H1 (cell line): ENCODE results near the gene SLC16A9. TPM values are rescaled to one million over a fixed set of nuclear protein-coding genes. Genes with fewer than 3 reads are reported as not detected.

Experiments
- CTCF ChIA-PET: fragments of 300-600 bp; sonication (Branson Sonifier 250); formaldehyde crosslinking; loops from one replicate; lab custom pipeline; 2021; ENCODE audit not compliant: partially characterized antibody; lab: Charles Lee
- POLR2A ChIA-PET: fragments of 300-600 bp; sonication (Branson Sonifier 250); formaldehyde crosslinking; loops from one replicate; lab custom pipeline; 2021; ENCODE audit warnings: inconsistent platforms; ENCODE audit not compliant: partially characterized antibody; lab: Charles Lee
- DNase-seq, 2 experiments: peaks; one replicate each; pipeline versions ENCODE4 v3.0.0 to v3.0.0-alpha.2; 2010 to 2022; ENCODE audit warnings: low spot score in 2 of 2, low read depth in 1 of 2, mixed read lengths in 1 of 2
- FAIRE-seq: peaks from 2 replicates; lab custom pipeline; 2011; peaks lifted over from hg19 to GRCh38; lab: Jason Lieb, UNC
- H2AFZ ChIP-seq: 2 replicates; pipeline ENCODE4 v1.8.1; 2012; ENCODE audit warnings: low read length, inconsistent platforms
- H2AK5ac ChIP-seq: 2 replicates; pipeline ENCODE4 v1.6.1; 2013; ENCODE audit warnings: low read depth, low read length
- H2BK120ac ChIP-seq: replicated peaks from 2 replicates; pipeline ENCODE3; 2013; ENCODE audit warnings: low read depth, low read length, inconsistent platforms
- H2BK12ac ChIP-seq: 2 replicates; pipeline ENCODE4 v1.6.1; 2013; ENCODE audit warnings: low read depth, low read length
- H2BK15ac ChIP-seq: 2 replicates; pipeline ENCODE4 v1.6.1; 2013; ENCODE audit warnings: low read length
- H2BK20ac ChIP-seq: 2 replicates; pipeline ENCODE4 v1.6.1; 2013; ENCODE audit warnings: low read length
- H2BK5ac ChIP-seq: 2 replicates; pipeline ENCODE4 v1.6.1; 2013; ENCODE audit warnings: low read depth, low read length
- H3K14ac ChIP-seq: 2 replicates; pipeline ENCODE4 v1.6.1; 2013; ENCODE audit warnings: inconsistent platforms; ENCODE audit not compliant: insufficient read length
- H3K18ac ChIP-seq: 2 replicates; pipeline ENCODE4 v1.6.1; 2013; ENCODE audit warnings: low read length; ENCODE audit errors: extremely low read depth
- H3K23ac ChIP-seq: 2 replicates; pipeline ENCODE4 v1.6.1; 2013; ENCODE audit warnings: inconsistent platforms; ENCODE audit not compliant: insufficient read length
- H3K23me2 ChIP-seq: 2 replicates; pipeline ENCODE4 v1.6.1; 2013; ENCODE audit warnings: low read depth, low read length
- H3K27ac ChIP-seq: 2 replicates; pipeline ENCODE4 v1.6.1; 2011; ENCODE audit warnings: low read depth, low read length, inconsistent platforms
- H3K27me3 ChIP-seq, 4 experiments: replicated peaks in 1 of 4; 1 replicate in 1 of 4; 2 replicates in 3 of 4; pipeline versions ENCODE4 v1.6.1 to v1.8.1; 2011 to 2013; ENCODE audit warnings: low read length in 3 of 4, mild to moderate bottlenecking in 3 of 4, inconsistent platforms in 2 of 4, mixed read lengths in 2 of 4, moderate library complexity in 1 of 4; ENCODE audit not compliant: control insufficient read depth in 3 of 4, insufficient read depth in 3 of 4; ENCODE audit errors: extremely low read depth in 1 of 4
- H3K36me3 ChIP-seq, 4 experiments: 2 replicates each; pipeline versions ENCODE4 v1.6.1 to v1.8.1; 2011 to 2013; ENCODE audit warnings: mild to moderate bottlenecking in 4 of 4, low read length in 3 of 4, moderate library complexity in 2 of 4, control low read depth in 1 of 4, inconsistent platforms in 1 of 4; ENCODE audit not compliant: insufficient read depth in 4 of 4, control insufficient read depth in 2 of 4
- H3K4ac ChIP-seq: replicated peaks from 2 replicates; pipeline ENCODE3; 2013; ENCODE audit warnings: low read length, low read depth, mixed read lengths, inconsistent platforms; ENCODE audit not compliant: insufficient read length
- H3K4me1 ChIP-seq, 4 experiments: replicated peaks in 1 of 4; 1 replicate in 1 of 4; 2 replicates in 3 of 4; pipeline versions ENCODE4 v1.6.1 to v1.8.1; 2011 to 2013; ENCODE audit warnings: low read length in 3 of 4, inconsistent platforms in 2 of 4, mixed read lengths in 1 of 4; ENCODE audit not compliant: insufficient read depth in 4 of 4, control insufficient read depth in 3 of 4
- H3K4me2 ChIP-seq, 2 experiments: 2 replicates each; pipeline versions ENCODE4 v1.6.1 to v1.8.1; 2011 to 2013; ENCODE audit warnings: low read depth in 2 of 2, low read length in 2 of 2, control low read depth in 1 of 2, inconsistent platforms in 1 of 2, mild to moderate bottlenecking in 1 of 2; ENCODE audit not compliant: insufficient read depth in 1 of 2
- H3K4me3 ChIP-seq, 4 experiments: fragments of 200-600, 300-600 bp in 1 of 4; sonication (generic), shearing (Covaris generic), sonication (Bioruptor Twin) in 1 of 4; 2 replicates each; pipeline versions ENCODE4 v1.5.1 to v1.8.1; 2011 to 2016; ENCODE audit warnings: low read length in 4 of 4, low read depth in 3 of 4, control low read depth in 2 of 4, inconsistent platforms in 2 of 4, mild to moderate bottlenecking in 2 of 4, mixed read lengths in 1 of 4, moderate library complexity in 1 of 4; ENCODE audit not compliant: insufficient read depth in 2 of 4; ENCODE audit errors: extremely low read depth in 1 of 4
- H3K56ac ChIP-seq: replicated peaks from 2 replicates; pipeline ENCODE3; 2013; ENCODE audit warnings: low read depth, mild to moderate bottlenecking, mixed read lengths, low read length, inconsistent platforms; ENCODE audit not compliant: insufficient read length
- H3K79me1 ChIP-seq: 2 replicates; pipeline ENCODE4 v1.6.1; 2013; ENCODE audit warnings: low read depth, low read length, control low read depth
- H3K79me2 ChIP-seq, 2 experiments: 2 replicates each; pipeline versions ENCODE4 v1.6.1 to v1.8.1; 2012 to 2013; ENCODE audit warnings: low read length in 2 of 2, mild to moderate bottlenecking in 2 of 2, inconsistent platforms in 1 of 2; ENCODE audit not compliant: insufficient read depth in 2 of 2, control insufficient read depth in 1 of 2
- H3K9ac ChIP-seq, 4 experiments: replicated peaks in 1 of 4; 1 replicate in 1 of 4; 2 replicates in 3 of 4; pipeline versions ENCODE4 v1.6.1 to v1.8.1; 2011 to 2013; ENCODE audit warnings: low read depth in 3 of 4, low read length in 3 of 4, control low read depth in 2 of 4, mild to moderate bottlenecking in 2 of 4, moderate library complexity in 2 of 4, inconsistent platforms in 1 of 4; ENCODE audit errors: extremely low read depth in 1 of 4
- H3K9me3 ChIP-seq, 2 experiments: 2 replicates each; pipeline versions ENCODE4 v1.6.1 to v1.8.1; 2012 to 2013; ENCODE audit warnings: mild to moderate bottlenecking in 2 of 2, moderate library complexity in 2 of 2, control low read depth in 1 of 2, inconsistent platforms in 1 of 2, low read depth in 1 of 2, low read length in 1 of 2, mixed read lengths in 1 of 2; ENCODE audit not compliant: insufficient read depth in 2 of 2
- H4K20me1 ChIP-seq, 2 experiments: replicated peaks in 1 of 2; 2 replicates each; pipeline versions ENCODE3 to v1.8.1; 2011 to 2013; ENCODE audit warnings: inconsistent platforms in 2 of 2, low read length in 2 of 2, mild to moderate bottlenecking in 1 of 2; ENCODE audit not compliant: insufficient read depth in 2 of 2, control insufficient read depth in 1 of 2
- H4K5ac ChIP-seq: 2 replicates; pipeline ENCODE4 v1.6.1; 2013; ENCODE audit warnings: low read length, low read depth, mixed read lengths, inconsistent platforms; ENCODE audit not compliant: insufficient read length
- H4K8ac ChIP-seq: 2 replicates; pipeline ENCODE4 v1.8.0; 2013; ENCODE audit warnings: mild to moderate bottlenecking, moderate library complexity, low read length, inconsistent platforms; ENCODE audit not compliant: insufficient read depth; ENCODE audit errors: extremely low read depth
- H4K91ac ChIP-seq: replicated peaks from 2 replicates; pipeline ENCODE3; 2013; ENCODE audit warnings: low read length, mixed read lengths, inconsistent platforms; ENCODE audit not compliant: insufficient read length
- CEBPB ChIP-seq: IDR thresholded peaks from 2 replicates; pipeline ENCODE4 v1.6.1; 2012; ENCODE audit warnings: low read depth, low read length
- EP300 ChIP-seq, 2 experiments: IDR thresholded peaks; 1 replicate in 1 of 2; 2 replicates in 1 of 2; pipeline ENCODE4 v1.6.1; 2011 to 2012; ENCODE audit warnings: low read depth in 2 of 2, low read length in 2 of 2, mild to moderate bottlenecking in 2 of 2, borderline replicate concordance in 1 of 2, inconsistent platforms in 1 of 2, moderate library complexity in 1 of 2
- GTF2F1 ChIP-seq: IDR thresholded peaks from 2 replicates; pipeline ENCODE4 v1.6.1; 2012; ENCODE audit warnings: low read depth, low read length, improper control_type of control experiment, borderline replicate concordance
- JUND ChIP-seq: IDR thresholded peaks from 2 replicates; pipeline ENCODE4 v1.6.1; 2011; ENCODE audit warnings: mild to moderate bottlenecking, improper control_type of control experiment, low read length
- NANOG ChIP-seq: IDR thresholded peaks from 2 replicates; pipeline ENCODE4 v1.6.1; 2011; ENCODE audit warnings: low read length, low read depth, mild to moderate bottlenecking, inconsistent platforms; ENCODE audit not compliant: insufficient read depth, poor library complexity, severe bottlenecking
- RBBP5 ChIP-seq: IDR thresholded peaks from 2 replicates; pipeline ENCODE4 v1.7.1; 2012; ENCODE audit warnings: low read depth, mild to moderate bottlenecking, inconsistent platforms, low read length, moderate library complexity, borderline replicate concordance
- SUZ12 ChIP-seq: fragments of 200-600 bp; sonication (generic); IDR thresholded peaks from 2 replicates; pipeline ENCODE4 v1.6.1; 2012; ENCODE audit warnings: mild to moderate bottlenecking, inconsistent platforms, low read length, moderate library complexity, mixed read lengths
- TAF7 ChIP-seq: optimal IDR thresholded peaks from 2 replicates; pipeline ENCODE3; 2011; ENCODE audit warnings: low read depth, mild to moderate bottlenecking, inconsistent platforms, low read length, moderate library complexity, borderline replicate concordance
- TBP ChIP-seq: IDR thresholded peaks from 2 replicates; pipeline ENCODE4 v1.6.1; 2011; ENCODE audit warnings: low read depth, low read length, improper control_type of control experiment
- WGBS, 2 experiments: shearing (Covaris generic) in 1 of 2; methylation state at CpG; one replicate each; pipeline versions ENCODE4 v1.1.6 to v1.1.7; 2013 to 2015; ENCODE audit warnings: low lambda C conversion rate in 2 of 2, mixed read lengths in 2 of 2, inconsistent platforms in 1 of 2, low coverage in 1 of 2, missing lambda C conversion rate in 1 of 2; ENCODE audit not compliant: insufficient replicate concordance in 2 of 2, insufficient coverage in 1 of 2, insufficient read length in 1 of 2; ENCODE audit errors: extremely low coverage in 1 of 2, missing lambda C conversion rate in 1 of 2; 5-methylcytosine and 5-hydroxymethylcytosine counted together
- polyA plus RNA-seq, 7 experiments: library from polyadenylated mRNA; depleted of rRNA in 3 of 7; stranded (reverse) in 5 of 7; unstranded in 2 of 7; fragments of >200 nt in 5 of 7; fragments of 200-250 nt in 2 of 7; gene quantifications; 1 replicate in 5 of 7; 2 replicates in 1 of 7; 4 replicates in 1 of 7; pipeline versions ENCODE4 v1.2.1 to v1.2.3, GENCODE V29; 2011 to 2013; ENCODE audit warnings: missing spikeins in 2 of 7, mixed read lengths in 2 of 7
- total RNA-seq: library from RNA; stranded (reverse); fragmentation: NEBNext Ultra II Directional; extraction: Animal tissue kit (Norgen Biotek cat#: 25700); gene quantifications from 2 replicates; pipeline ENCODE4 v1.2.1, GENCODE V29; 2021
- TF ChIP-seq, protein P1 (sequence below): IDR thresholded peaks from 2 replicates; pipeline ENCODE4 v1.6.1; 2012; ENCODE audit warnings: low read length, inconsistent platforms
- TF ChIP-seq, protein P2 (sequence below): IDR thresholded peaks from 2 replicates; pipeline ENCODE4 v1.6.1; 2011; ENCODE audit warnings: low read length, improper control_type of control experiment

SLC16A9 gene
- total and polyA plus RNA-seq, 2 of the 8 experiments (the other 6 are each of a cell fraction or from before 2014, with no cell fraction given), result 11.2 to 20.5 TPM

DNA sequence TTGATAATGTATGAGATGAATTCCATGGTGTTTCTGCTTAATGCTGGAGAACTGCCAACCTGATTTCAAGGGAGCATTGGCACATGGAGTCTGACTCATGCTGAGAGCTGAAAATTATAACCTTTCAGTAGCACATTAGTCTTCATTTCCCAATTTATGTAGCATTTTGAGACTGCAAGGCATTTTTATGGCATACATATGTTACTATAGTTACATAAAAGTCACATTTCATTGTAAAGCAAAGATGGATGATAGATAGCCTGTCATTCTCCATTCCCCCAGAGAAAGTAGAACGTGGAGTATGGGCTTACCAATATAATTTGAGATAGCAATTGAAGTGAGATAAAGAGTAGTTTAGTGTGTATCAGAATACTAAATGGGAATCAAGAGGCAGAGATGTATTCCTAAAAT lies 103.1 kb downstream of the SLC16A9 start:
- H4K5ac ChIP-seq, result no peak overlapping the region
- ChIA-PET POLR2A (no interaction called here), CTCF (interaction anchor here (0.6 to 7.8 kb wide), 4 partner anchors 17 to 394 kb away, joined by 3 to 65 read pairs (median 4); no protein-coding TSS in a partner anchor)
- no peaks in the 10 kb centered on the region for H3K79me2 ChIP-seq
- no peak overlapping the region for H4K91ac ChIP-seq
- no peak overlapping the region for H2BK120ac ChIP-seq
- no peak overlapping the region for H3K56ac ChIP-seq
- WGBS, 2 experiments, result 100% methylated on average over 1 of the region's 1 CpG; no CpG with 5 or more reads in 1 of the 2 experiments
- no peaks in the 10 kb centered on the region for H3K79me1 ChIP-seq
- H4K8ac ChIP-seq, result no peak overlapping the region
- no peak overlapping the region for H3K4ac ChIP-seq
- H2AFZ ChIP-seq, result no peak overlapping the region
- H3K27ac ChIP-seq, result no peak overlapping the region
- H3K9ac ChIP-seq, result no peak overlapping the region
- no peak for DNase-seq
- H2BK5ac ChIP-seq, result no peak overlapping the region
- H3K36me3 ChIP-seq, result no peaks in the 10 kb centered on the region
- H2BK20ac ChIP-seq, result no peak overlapping the region
- no peak for FAIRE-seq
- no peak overlapping the region for H2BK12ac ChIP-seq
- H3K4me3 ChIP-seq, result no peak overlapping the region
- H3K23ac ChIP-seq, result no peak overlapping the region
- no peak overlapping the region for H3K14ac ChIP-seq
- no peaks in the 10 kb centered on the region for H3K27me3 ChIP-seq
- no peaks in the 10 kb centered on the region; the same call in 1 of the 2 replicates for H3K23me2 ChIP-seq
- no peaks in the 10 kb centered on the region for H3K4me1 ChIP-seq
- H3K4me2 ChIP-seq, result no peak overlapping the region
- no peak overlapping the region for H2BK15ac ChIP-seq
- H3K9me3 ChIP-seq, result no peaks in the 10 kb centered on the region
- H4K20me1 ChIP-seq, result no peaks in the 10 kb centered on the region
- no peak overlapping the region for H2AK5ac ChIP-seq
- H3K18ac ChIP-seq, result no peak overlapping the region
- TF ChIP-seq, protein P1, sequence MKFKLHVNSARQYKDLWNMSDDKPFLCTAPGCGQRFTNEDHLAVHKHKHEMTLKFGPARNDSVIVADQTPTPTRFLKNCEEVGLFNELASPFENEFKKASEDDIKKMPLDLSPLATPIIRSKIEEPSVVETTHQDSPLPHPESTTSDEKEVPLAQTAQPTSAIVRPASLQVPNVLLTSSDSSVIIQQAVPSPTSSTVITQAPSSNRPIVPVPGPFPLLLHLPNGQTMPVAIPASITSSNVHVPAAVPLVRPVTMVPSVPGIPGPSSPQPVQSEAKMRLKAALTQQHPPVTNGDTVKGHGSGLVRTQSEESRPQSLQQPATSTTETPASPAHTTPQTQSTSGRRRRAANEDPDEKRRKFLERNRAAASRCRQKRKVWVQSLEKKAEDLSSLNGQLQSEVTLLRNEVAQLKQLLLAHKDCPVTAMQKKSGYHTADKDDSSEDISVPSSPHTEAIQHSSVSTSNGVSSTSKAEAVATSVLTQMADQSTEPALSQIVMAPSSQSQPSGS, result no peak
- TF ChIP-seq TAF7 (no peak), RBBP5 (no peak), JUND (no peak), SUZ12 (no peak), GTF2F1 (no peak), CEBPB (no peak), NANOG (no peak), EP300 (IDR thresholded peaks at IDR 0.05; ENCODE audit: borderline replicate concordance in 1 of 2, low read depth in 2 of 2, low read length in 2 of 2) (no peak), TBP (no peak)
- TF ChIP-seq, protein P2, sequence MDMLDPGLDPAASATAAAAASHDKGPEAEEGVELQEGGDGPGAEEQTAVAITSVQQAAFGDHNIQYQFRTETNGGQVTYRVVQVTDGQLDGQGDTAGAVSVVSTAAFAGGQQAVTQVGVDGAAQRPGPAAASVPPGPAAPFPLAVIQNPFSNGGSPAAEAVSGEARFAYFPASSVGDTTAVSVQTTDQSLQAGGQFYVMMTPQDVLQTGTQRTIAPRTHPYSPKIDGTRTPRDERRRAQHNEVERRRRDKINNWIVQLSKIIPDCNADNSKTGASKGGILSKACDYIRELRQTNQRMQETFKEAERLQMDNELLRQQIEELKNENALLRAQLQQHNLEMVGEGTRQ, result no peak
